KMS-11 (cell line): ENCODE measurements around the gene C1orf21.

Experiments used
- H2AFZ ChIP-seq: fragments of 200-600 bp; sonication (generic); 2 replicates; pipeline ENCODE4 v1.6.1; 2016; ENCODE audit warnings: antibody characterized with exemption, mixed run types, low read depth
- H3K27ac ChIP-seq: fragments of 200-600 bp; sonication (generic); 2 replicates; pipeline ENCODE4 v1.6.1; 2016; ENCODE audit warnings: mild to moderate bottlenecking, mixed run types
- H3K27me3 ChIP-seq: fragments of 200-600 bp; sonication (generic); 2 replicates; pipeline ENCODE4 v1.6.1; 2017; ENCODE audit warnings: mild to moderate bottlenecking, low read depth, mixed run types, moderate library complexity; ENCODE audit not compliant: insufficient read depth
- H3K36me3 ChIP-seq: fragments of 200-600 bp; sonication (generic); 2 replicates; pipeline ENCODE4 v1.6.1; 2017; ENCODE audit warnings: mild to moderate bottlenecking, mixed run types; ENCODE audit not compliant: insufficient read depth
- H3K4me1 ChIP-seq: fragments of 200-600 bp; sonication (generic); 2 replicates; pipeline ENCODE4 v1.6.1; 2016; ENCODE audit warnings: mild to moderate bottlenecking, low read depth, mixed run types; ENCODE audit not compliant: poor library complexity, severe bottlenecking
- H3K4me2 ChIP-seq: fragments of 200-600 bp; sonication (generic); 2 replicates; pipeline ENCODE4 v1.7.0; 2016; ENCODE audit warnings: mild to moderate bottlenecking, mixed run types
- H3K4me3 ChIP-seq: fragments of 200-600 bp; sonication (generic); IDR thresholded peaks from 2 replicates; pipeline ENCODE4 v1.6.1; 2017; ENCODE audit warnings: low read depth, low read length, mixed read lengths; ENCODE audit not compliant: insufficient read depth
- H3K79me2 ChIP-seq: fragments of 200-600 bp; sonication (generic); 2 replicates; pipeline ENCODE4 v1.6.1; 2016; ENCODE audit warnings: low read depth, mixed run types; ENCODE audit not compliant: insufficient read depth
- H3K9ac ChIP-seq: fragments of 200-600 bp; sonication (generic); 2 replicates; pipeline ENCODE4 v1.6.1; 2016; ENCODE audit warnings: mild to moderate bottlenecking, mixed run types
- H4K20me1 ChIP-seq: fragments of 200-600 bp; sonication (generic); 2 replicates; pipeline ENCODE4 v1.6.1; 2016; ENCODE audit warnings: mild to moderate bottlenecking, mixed run types; ENCODE audit not compliant: insufficient read depth
- CTCF ChIP-seq: fragments of 200-600 bp; sonication (generic); conservative IDR thresholded peaks from 2 replicates; pipeline ENCODE4 v1.6.1; 2017; ENCODE audit warnings: low read depth, mild to moderate bottlenecking, antibody characterized with exemption, low read length, moderate library complexity, mixed read lengths

Gene C1orf21

GRCh38 chr1:184376369-184376768 lies 10.5 kb upstream of the C1orf21 start:
- H2AFZ ChIP-seq, result no peak overlapping the region
- no peaks in the 10 kb centered on the region for H3K36me3 ChIP-seq
- H4K20me1 ChIP-seq, result no peaks in the 10 kb centered on the region
- no peak overlapping the region for H3K9ac ChIP-seq
- H3K4me1 ChIP-seq, result peaks cover 26% of the 10 kb centered on the region
- H3K27ac ChIP-seq, result no peak overlapping the region
- no peak overlapping the region for H3K4me3 ChIP-seq
- H3K79me2 ChIP-seq, result no peaks in the 10 kb centered on the region
- H3K27me3 ChIP-seq, result no peaks in the 10 kb centered on the region
- no peak overlapping the region for H3K4me2 ChIP-seq
- no peak for TF ChIP-seq CTCF

GRCh38 chr1:184379111-184379752 lies 7.6 kb upstream of the C1orf21 start:
- Histone ChIP-seq H4K20me1 (no peaks in the 10 kb centered on the region), H3K79me2 (no peaks in the 10 kb centered on the region), H3K27me3 (no peaks in the 10 kb centered on the region), H3K4me3 (no peak overlapping the region), H3K9ac (no peak overlapping the region), H3K27ac (no peak overlapping the region), H3K36me3 (no peaks in the 10 kb centered on the region), H2AFZ (no peak overlapping the region), H3K4me2 (no peak overlapping the region), H3K4me1 (peaks cover 21% of the 10 kb centered on the region)
- TF ChIP-seq CTCF, result no peak

- Histone ChIP-seq H3K4me3 (no peak overlapping the region), H3K4me2 (no peak overlapping the region; the same call in 1 of the 2 replicates), H2AFZ (no peak overlapping the region), H3K4me1 (peaks cover 16% of the 10 kb centered on the region), H3K9ac (no peak overlapping the region), H3K79me2 (no peaks in the 10 kb centered on the region), H3K27me3 (no peaks in the 10 kb centered on the region), H3K27ac (no peak overlapping the region), H3K36me3 (no peaks in the 10 kb centered on the region), H4K20me1 (no peaks in the 10 kb centered on the region)
- no peak for TF ChIP-seq CTCF
These were observed 6.4 kb upstream of the C1orf21 start for GRCh38 chr1:184380468-184380867.

GRCh38 chr1:184383772-184384323 lies 3.0 kb upstream of the C1orf21 start:
- peaks cover 13% of the 10 kb centered on the region for H3K79me2 ChIP-seq
- H3K27ac ChIP-seq, result no peak overlapping the region
- TF ChIP-seq CTCF, result no peak
- no peak overlapping the region for H2AFZ ChIP-seq
- H3K4me2 ChIP-seq, result no peak overlapping the region
- H3K9ac ChIP-seq, result no peak overlapping the region
- H3K36me3 ChIP-seq, result no peaks in the 10 kb centered on the region
- H3K4me1 ChIP-seq, result peaks cover 27% of the 10 kb centered on the region
- no peak overlapping the region for H3K4me3 ChIP-seq
- no peaks in the 10 kb centered on the region for H3K27me3 ChIP-seq
- no peaks in the 10 kb centered on the region for H4K20me1 ChIP-seq
